PFSK-1 (cell line): ENCODE measurements around the gene MED27.

Experiments
- FOXP2 ChIP-seq: optimal IDR thresholded peaks from 2 replicates; pipeline ENCODE3; 2011; ENCODE audit warnings: borderline replicate concordance, control low read depth, inconsistent platforms; ENCODE audit not compliant: insufficient read depth; ENCODE audit errors: extremely low read length, extremely low read depth
- POLR2AphosphoS5 ChIP-seq: IDR thresholded peaks from 2 replicates; pipeline ENCODE4 v1.6.1; 2012; ENCODE audit warnings: low read depth, mild to moderate bottlenecking, control low read depth, low read length, moderate library complexity
- SIN3A ChIP-seq: IDR thresholded peaks from 2 replicates; pipeline ENCODE4 v1.6.1; 2012; ENCODE audit warnings: mild to moderate bottlenecking, low read length, moderate library complexity, borderline replicate concordance; ENCODE audit not compliant: insufficient read depth
- TAF1 ChIP-seq: IDR thresholded peaks from 2 replicates; pipeline ENCODE4 v1.6.1; 2012; ENCODE audit warnings: low read length, control low read depth, borderline replicate concordance; ENCODE audit not compliant: insufficient read depth
- TF ChIP-seq, protein P1 (sequence below), 2 experiments: IDR thresholded peaks; 2 replicates each; pipeline versions ENCODE4 v1.6.1 to v1.8.0; 2011 to 2012; ENCODE audit warnings: low read depth in 2 of 2, low read length in 2 of 2, control low read depth in 1 of 2, inconsistent platforms in 1 of 2, mild to moderate bottlenecking in 1 of 2, moderate library complexity in 1 of 2; ENCODE audit not compliant: insufficient read depth in 1 of 2

The MED27 gene

DNA sequence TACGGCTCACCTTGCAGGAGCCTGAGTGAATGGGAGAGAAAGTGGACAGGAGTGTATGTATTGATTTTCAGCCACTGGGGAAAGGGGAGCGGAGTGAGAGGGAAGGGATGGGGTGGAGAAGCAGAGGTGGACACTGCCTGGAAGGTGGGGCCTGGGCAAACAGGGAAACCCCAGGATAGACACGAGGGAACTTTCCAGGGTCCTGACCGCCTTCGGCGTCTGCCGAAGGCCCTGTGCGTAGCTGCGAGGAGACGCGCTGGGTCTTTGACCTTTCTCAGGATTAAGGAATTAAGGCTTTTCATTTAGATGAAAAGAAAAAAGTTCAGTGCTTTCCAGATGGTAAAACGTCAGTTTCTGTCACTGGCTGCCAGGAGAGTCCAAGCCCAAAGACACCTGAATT is 205.2 kb downstream of the MED27 start:
- no peak for TF ChIP-seq FOXP2
- TF ChIP-seq, protein P1, sequence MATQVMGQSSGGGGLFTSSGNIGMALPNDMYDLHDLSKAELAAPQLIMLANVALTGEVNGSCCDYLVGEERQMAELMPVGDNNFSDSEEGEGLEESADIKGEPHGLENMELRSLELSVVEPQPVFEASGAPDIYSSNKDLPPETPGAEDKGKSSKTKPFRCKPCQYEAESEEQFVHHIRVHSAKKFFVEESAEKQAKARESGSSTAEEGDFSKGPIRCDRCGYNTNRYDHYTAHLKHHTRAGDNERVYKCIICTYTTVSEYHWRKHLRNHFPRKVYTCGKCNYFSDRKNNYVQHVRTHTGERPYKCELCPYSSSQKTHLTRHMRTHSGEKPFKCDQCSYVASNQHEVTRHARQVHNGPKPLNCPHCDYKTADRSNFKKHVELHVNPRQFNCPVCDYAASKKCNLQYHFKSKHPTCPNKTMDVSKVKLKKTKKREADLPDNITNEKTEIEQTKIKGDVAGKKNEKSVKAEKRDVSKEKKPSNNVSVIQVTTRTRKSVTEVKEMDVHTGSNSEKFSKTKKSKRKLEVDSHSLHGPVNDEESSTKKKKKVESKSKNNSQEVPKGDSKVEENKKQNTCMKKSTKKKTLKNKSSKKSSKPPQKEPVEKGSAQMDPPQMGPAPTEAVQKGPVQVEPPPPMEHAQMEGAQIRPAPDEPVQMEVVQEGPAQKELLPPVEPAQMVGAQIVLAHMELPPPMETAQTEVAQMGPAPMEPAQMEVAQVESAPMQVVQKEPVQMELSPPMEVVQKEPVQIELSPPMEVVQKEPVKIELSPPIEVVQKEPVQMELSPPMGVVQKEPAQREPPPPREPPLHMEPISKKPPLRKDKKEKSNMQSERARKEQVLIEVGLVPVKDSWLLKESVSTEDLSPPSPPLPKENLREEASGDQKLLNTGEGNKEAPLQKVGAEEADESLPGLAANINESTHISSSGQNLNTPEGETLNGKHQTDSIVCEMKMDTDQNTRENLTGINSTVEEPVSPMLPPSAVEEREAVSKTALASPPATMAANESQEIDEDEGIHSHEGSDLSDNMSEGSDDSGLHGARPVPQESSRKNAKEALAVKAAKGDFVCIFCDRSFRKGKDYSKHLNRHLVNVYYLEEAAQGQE (IDR thresholded peaks at IDR 0.05; ENCODE audit: insufficient read depth in 1 of 2, low read depth in 2 of 2, low read length in 2 of 2) = peak; percentile 34 to 75; a peak in 3 of 4 replicates
- TF ChIP-seq POLR2AphosphoS5 = no peak

DNA sequence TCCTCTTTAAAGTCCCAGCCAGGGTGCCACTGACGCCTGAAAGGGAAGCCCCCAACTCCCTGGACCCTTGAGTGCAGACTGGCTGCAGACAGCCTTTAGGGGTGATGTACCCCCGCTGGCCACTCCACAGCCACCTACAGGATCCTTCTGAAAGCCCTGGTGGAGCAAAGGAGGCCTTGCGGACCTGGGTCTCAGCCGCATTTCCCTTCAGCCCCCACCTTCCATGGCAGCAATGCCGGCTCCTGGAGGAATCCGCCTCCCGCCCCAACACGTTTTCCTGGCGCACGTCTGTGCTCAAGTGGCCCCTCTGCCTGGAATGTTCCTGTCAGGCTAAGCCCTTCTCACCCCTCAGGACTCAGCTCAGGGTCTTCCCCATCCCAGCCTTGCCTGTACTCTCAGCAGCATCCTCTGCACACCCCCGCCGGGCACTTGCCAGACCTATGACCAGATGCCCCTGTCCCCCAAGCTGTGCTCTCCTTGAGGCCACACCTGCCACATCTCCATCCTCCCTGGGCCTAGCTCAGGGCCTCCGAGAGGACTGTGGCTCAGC is 205.7 kb downstream of the MED27 start:
- TF ChIP-seq FOXP2 (no peak), POLR2AphosphoS5 (no peak), TAF1 (no peak), SIN3A (no peak)
- TF ChIP-seq, protein P1 (IDR thresholded peaks at IDR 0.05; ENCODE audit: insufficient read depth in 1 of 2, low read depth in 2 of 2, low read length in 2 of 2) = no peak

DNA sequence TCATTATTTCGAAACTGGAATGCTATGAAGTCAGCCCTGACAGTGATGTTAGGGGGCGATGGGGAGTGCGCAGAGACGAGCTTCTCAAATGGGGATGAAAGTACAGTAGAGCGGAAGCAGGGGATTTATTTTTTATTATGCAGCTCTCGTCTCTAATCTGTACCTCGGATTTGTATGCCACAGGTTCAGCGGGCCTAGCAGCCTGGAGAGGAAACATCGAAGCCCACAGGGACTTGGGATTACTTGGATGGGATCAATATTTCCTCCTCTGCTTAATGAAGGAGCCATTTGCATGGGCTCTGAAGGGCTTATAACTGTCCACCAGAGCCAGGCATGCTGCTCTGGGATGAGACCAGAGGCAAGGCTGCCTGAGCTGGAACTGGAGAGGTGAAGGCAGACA is 206.3 kb downstream of the MED27 start:
- TF ChIP-seq, protein P1 (IDR thresholded peaks at IDR 0.05; ENCODE audit: insufficient read depth in 1 of 2, low read depth in 2 of 2, low read length in 2 of 2) = no peak
- TF ChIP-seq FOXP2 (no peak), TAF1 (no peak), POLR2AphosphoS5 (no peak), SIN3A (no peak)

DNA sequence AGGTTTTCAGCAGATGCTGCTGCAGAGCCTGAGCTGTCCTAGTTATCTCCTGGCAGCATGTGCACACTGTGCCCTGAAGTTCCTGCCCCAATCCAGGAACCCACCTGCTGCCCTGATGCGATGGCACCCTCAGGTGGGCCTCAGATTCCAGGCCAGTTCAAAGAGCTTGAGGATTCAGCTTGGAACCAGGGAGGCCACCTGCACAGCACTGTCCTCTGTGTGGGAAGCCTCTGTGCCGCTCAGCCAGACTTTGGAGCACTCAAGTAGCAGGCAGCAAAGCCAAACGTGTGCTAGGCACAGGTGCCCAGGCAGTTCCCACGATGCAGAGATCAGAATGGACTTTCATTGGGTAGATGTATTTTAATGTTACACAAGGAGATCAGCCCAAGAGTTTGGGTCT is 207.0 kb downstream of the MED27 start:
- no peak for TF ChIP-seq FOXP2
- TF ChIP-seq SIN3A = no peak
- TF ChIP-seq, protein P1 (IDR thresholded peaks at IDR 0.05; ENCODE audit: insufficient read depth in 1 of 2, low read depth in 2 of 2, low read length in 2 of 2) = no peak
- TF ChIP-seq TAF1 = no peak
- TF ChIP-seq POLR2AphosphoS5 = no peak

DNA sequence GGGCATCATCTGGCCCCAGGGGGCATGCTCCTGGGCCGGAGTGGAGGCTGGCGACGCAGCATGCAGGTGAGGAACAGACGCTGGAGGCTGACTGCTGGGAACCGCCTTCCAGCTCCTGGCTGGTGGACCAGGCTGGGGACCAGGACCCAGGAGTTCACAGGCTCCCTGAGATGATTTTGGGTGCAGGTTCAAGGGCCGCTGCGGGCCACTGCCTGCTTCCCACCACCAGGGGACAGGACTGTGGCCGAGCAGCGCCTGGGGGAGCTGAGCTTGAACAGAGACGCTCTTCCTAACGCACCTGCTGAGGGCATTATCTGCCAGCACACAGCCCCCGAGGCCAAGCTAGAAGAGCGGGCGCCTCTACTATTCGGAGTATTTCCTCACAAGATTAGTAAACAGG is 207.7 kb downstream of the MED27 start:
- TF ChIP-seq FOXP2 = no peak
- no peak for TF ChIP-seq TAF1
- no peak for TF ChIP-seq POLR2AphosphoS5

DNA sequence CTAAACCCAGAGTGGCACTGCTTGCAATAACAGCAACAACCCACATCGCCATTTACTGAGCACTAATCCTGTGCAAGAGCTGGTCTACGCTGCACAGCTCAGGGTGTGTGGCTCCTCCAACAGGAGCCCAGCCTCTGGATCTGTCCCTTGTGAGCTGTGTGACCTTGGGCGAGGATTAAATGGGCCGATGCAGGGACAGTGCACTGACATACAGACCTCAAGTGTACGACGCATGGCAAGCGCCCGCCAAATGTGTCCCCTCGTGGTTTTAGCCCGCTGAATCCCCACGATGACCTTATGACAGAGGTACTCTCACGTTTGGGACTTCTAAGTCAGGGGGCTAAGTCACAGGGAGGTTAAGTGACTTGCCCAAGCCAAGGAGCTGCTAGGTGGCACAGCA is 209.5 kb downstream of the MED27 start:
- TF ChIP-seq POLR2AphosphoS5 (no peak), SIN3A (no peak)
